ENCODE results near the gene C10orf90. TPM values are rescaled to one million over a fixed set of nuclear protein-coding genes. Genes with fewer than 3 reads are reported as not detected.

Gene C10orf90
- total RNA-seq, 1 experiment from 2014 or later, result not detected

- no peak overlapping the region for H2BK12ac ChIP-seq (ENCODE audit: insufficient read length, low read depth, low read length)
- H3K56ac ChIP-seq (ENCODE audit: insufficient read length, low read depth, low read length), result no peak overlapping the region
- H3K27me3 Mint-ChIP-seq (ENCODE audit: low read depth), result peaks cover 4% of the 10 kb centered on the region; the same call in 1 of the 2 replicates
Observed at GRCh38 chr10:126670895-126671261, 385 bp upstream of the C10orf90 start.

More at GRCh38 chr10:126670895-126671261, 385 bp upstream of the C10orf90 start:
- Histone ChIP-seq H3K23ac (ENCODE audit: insufficient read length, low read depth, low read length) (no peak overlapping the region), H2BK5ac (ENCODE audit: insufficient read length, low read length) (no peak overlapping the region), H4K5ac (ENCODE audit: insufficient read length, low read depth, low read length) (no peak overlapping the region), H3K79me1 (ENCODE audit: insufficient read depth, low read depth, low read length, poor library complexity, severe bottlenecking) (no peaks in the 10 kb centered on the region), H4K8ac (replicated peaks; ENCODE audit: insufficient read length, low read depth, low read length) (no peak overlapping the region), H3K27ac (ENCODE audit: insufficient read length, low read depth, low read length) (no peak overlapping the region), H3K14ac (ENCODE audit: insufficient read depth, low read length) (no peak overlapping the region), H2BK20ac (ENCODE audit: low read depth, low read length, poor library complexity, severe bottlenecking) (no peak overlapping the region), H2AK5ac (ENCODE audit: insufficient read length, low read length) (no peak overlapping the region), H2AFZ (ENCODE audit: low read length) (no peak overlapping the region), H3K9ac (ENCODE audit: extremely low read depth, insufficient read length, low read length) (no peak overlapping the region), H4K91ac (ENCODE audit: insufficient read length, low read depth, low read length) (no peak overlapping the region), H3T11ph (ENCODE audit: low read length) (no peak overlapping the region), H4K20me1 (ENCODE audit: control insufficient read depth, insufficient read depth, insufficient read length) (no peaks in the 10 kb centered on the region), H3K18ac (ENCODE audit: insufficient read length, low read depth, low read length) (no peak overlapping the region), H3K9me3 (ENCODE audit: control insufficient read depth, low read depth, low read length) (no peaks in the 10 kb centered on the region), H3K23me2 (ENCODE audit: insufficient read length, low read depth, low read length, poor library complexity, severe bottlenecking) (peaks cover 5% of the 10 kb centered on the region), H2BK120ac (ENCODE audit: low read depth, low read length, poor library complexity, severe bottlenecking) (no peak overlapping the region), H3K4me1 (ENCODE audit: insufficient read depth, low read length) (peaks cover 2% of the 10 kb centered on the region; the same call in 1 of the 2 replicates), H3K79me2 (ENCODE audit: insufficient read depth, low read length) (no peaks in the 10 kb centered on the region), H3K4me2 (ENCODE audit: insufficient read depth, insufficient read length, low read length) (no peak overlapping the region), H3K27me3 (ENCODE audit: insufficient read depth, low read length) (no peaks in the 10 kb centered on the region), H2BK15ac (ENCODE audit: low read depth, low read length) (no peak overlapping the region), H3K4ac (ENCODE audit: low read depth, low read length) (no peak overlapping the region)
- Mint-ChIP-seq H3K4me3 (no peak overlapping the region), H3K9me3 (peaks cover 4 to 9% of the 10 kb centered on the region in 2 experiments; a peak in 4 of 5 replicates), H3K4me1 (peaks cover 9 to 10% of the 10 kb centered on the region in 2 experiments), H3K36me3 (ENCODE audit: insufficient read depth in 1 of 3, low read depth in 3 of 3) (peaks cover 0 to 6% (median 3%) of the 10 kb centered on the region in 3 experiments; a peak in 4 of 7 replicates), H3K27ac (peak overlapping the region in 1 of 3 experiments; percentile 77; a peak in 1 of 7 replicates)
- no peak for TF ChIP-seq CTCF (conservative IDR thresholded peaks at IDR 0.05)
- no CpG with 5 or more reads among the region's 7 CpGs for WGBS (ENCODE audit: extremely low coverage, insufficient read length, low lambda C conversion rate)
- DNase-seq, result no peak

All from H9 (cell line).